Endothelial cell of umbilical vein (primary cell): ENCODE data around the gene ZNF516. TPM values are rescaled to one million over a fixed set of nuclear protein-coding genes. Genes with fewer than 3 reads are reported as not detected.

ENCODE experiments used
- BruUV-seq: library from RNA; stranded (reverse); fragments of 400-500 nt; replicated peaks from 2 replicates; lab custom pipeline; 2021; lab: Mats Ljungman, UMichigan
- CTCF ChIA-PET: fragments of 300-600, 350-600 bp; sonication (Branson Sonifier 250); formaldehyde crosslinking; loops from one replicate; lab custom pipeline; 2021; ENCODE audit warnings: antibody characterized with exemption, inconsistent platforms; lab: Charles Lee
- POLR2A ChIA-PET: fragments of 300-600, 350-600 bp; sonication (Branson Sonifier 250); formaldehyde crosslinking; loops from one replicate; lab custom pipeline; 2021; ENCODE audit warnings: antibody characterized with exemption, inconsistent platforms; lab: Charles Lee
- DNase-seq: peaks from one replicate; pipeline ENCODE4 v3.0.0-alpha.2; 2011; ENCODE audit warnings: low read depth, low spot score
- FAIRE-seq: peaks from 2 replicates; lab custom pipeline; 2011; peaks lifted over from hg19 to GRCh38; lab: Jason Lieb, UNC
- H2AFZ ChIP-seq: 2 replicates; pipeline ENCODE4 v1.6.0; 2012; ENCODE audit warnings: low read depth, low read length, control low read depth, inconsistent platforms
- H3K27ac ChIP-seq: 2 replicates; pipeline ENCODE4 v1.5.1; 2011; ENCODE audit warnings: low read depth, mild to moderate bottlenecking, control low read depth, low read length, moderate library complexity; ENCODE audit not compliant: insufficient read depth
- H3K27me3 ChIP-seq, 2 experiments: 2 replicates each; pipeline versions ENCODE4 v1.6.0 to v1.6.1; 2011; ENCODE audit warnings: low read length in 2 of 2, mixed read lengths in 1 of 2; ENCODE audit not compliant: control insufficient read depth in 2 of 2, insufficient read depth in 2 of 2
- H3K36me3 ChIP-seq, 2 experiments: 2 replicates in 1 of 2; 3 replicates in 1 of 2; pipeline ENCODE4 v1.5.1; 2011; ENCODE audit warnings: low read length in 2 of 2, mild to moderate bottlenecking in 1 of 2, moderate library complexity in 1 of 2; ENCODE audit not compliant: control insufficient read depth in 2 of 2, insufficient read depth in 2 of 2; ENCODE audit errors: extremely low read depth in 1 of 2
- H3K4me1 ChIP-seq: 3 replicates; pipeline ENCODE4 v1.5.1; 2011; ENCODE audit warnings: mild to moderate bottlenecking, low read length; ENCODE audit not compliant: control insufficient read depth, insufficient read depth; ENCODE audit errors: extremely low read depth
- H3K4me2 ChIP-seq: 2 replicates; pipeline ENCODE4 v1.6.1; 2011; ENCODE audit warnings: low read length, control low read depth, mixed read lengths; ENCODE audit not compliant: insufficient read depth
- H3K4me3 ChIP-seq, 3 experiments: fragments of 200-600 bp in 1 of 3; sonication (generic), shearing (Covaris generic) in 1 of 3; replicated peaks in 1 of 3; 2 replicates each; pipeline ENCODE4 v1.5.1; 2011 to 2016; ENCODE audit warnings: control low read depth in 3 of 3, low read length in 3 of 3, mild to moderate bottlenecking in 2 of 3, inconsistent platforms in 1 of 3, low read depth in 1 of 3, moderate library complexity in 1 of 3; ENCODE audit not compliant: insufficient read depth in 1 of 3
- H3K79me2 ChIP-seq: 2 replicates; pipeline ENCODE4 v1.6.0; 2012; ENCODE audit warnings: low read length, inconsistent platforms; ENCODE audit not compliant: control insufficient read depth, insufficient read depth
- H3K9ac ChIP-seq: replicated peaks from 2 replicates; pipeline ENCODE3; 2011; ENCODE audit warnings: low read length, control low read depth; ENCODE audit not compliant: insufficient read depth; ENCODE audit errors: extremely low read depth
- H3K9me1 ChIP-seq: replicated peaks from 3 replicates; pipeline ENCODE4 v1.6.0; 2011; ENCODE audit warnings: mild to moderate bottlenecking, low read length; ENCODE audit not compliant: control insufficient read depth, insufficient read depth; ENCODE audit errors: extremely low read depth
- H3K9me3 ChIP-seq: replicated peaks from 2 replicates; pipeline ENCODE4 v1.5.1; 2012; ENCODE audit warnings: low read length, inconsistent platforms; ENCODE audit not compliant: control insufficient read depth, insufficient read depth
- H4K20me1 ChIP-seq: replicated peaks from 2 replicates; pipeline ENCODE3; 2011; ENCODE audit warnings: mild to moderate bottlenecking, low read length; ENCODE audit not compliant: control insufficient read depth, insufficient read depth; ENCODE audit errors: extremely low read depth
- CTCF ChIP-seq, 2 donors: IDR thresholded peaks; 1 replicate in 1 of 2; 2 replicates in 1 of 2; pipeline ENCODE4 v1.5.1; 2011; ENCODE audit warnings: low read length in 2 of 2, mild to moderate bottlenecking in 2 of 2, moderate library complexity in 2 of 2, control low read depth in 1 of 2, inconsistent platforms in 1 of 2, low read depth in 1 of 2; ENCODE audit not compliant: insufficient read depth in 1 of 2; ENCODE audit errors: extremely low read depth in 1 of 2
- EZH2 ChIP-seq: IDR thresholded peaks from 2 replicates; pipeline ENCODE4 v1.6.1; 2012; ENCODE audit warnings: borderline replicate concordance, low read depth, mild to moderate bottlenecking, moderate library complexity, low read length, inconsistent platforms; ENCODE audit not compliant: severe bottlenecking
- FOS ChIP-seq: IDR thresholded peaks from 2 replicates; pipeline ENCODE4 v1.6.1; 2011; ENCODE audit warnings: mild to moderate bottlenecking, low read length, moderate library complexity, borderline replicate concordance; ENCODE audit not compliant: insufficient read depth
- GATA2 ChIP-seq: IDR thresholded peaks from 2 replicates; pipeline ENCODE4 v1.7.0; 2011; ENCODE audit warnings: low read depth, mild to moderate bottlenecking, moderate library complexity, mixed read lengths, low read length; ENCODE audit not compliant: insufficient read length, insufficient read depth
- JUN ChIP-seq: IDR thresholded peaks from 2 replicates; pipeline ENCODE4 v1.6.1; 2011; ENCODE audit warnings: borderline replicate concordance, low read depth; ENCODE audit not compliant: insufficient read length, insufficient read depth
- MAX ChIP-seq: IDR thresholded peaks from 2 replicates; pipeline ENCODE4 v1.6.1; 2011; ENCODE audit not compliant: insufficient read depth, insufficient read length
- MYC ChIP-seq: IDR thresholded peaks from one replicate; pipeline ENCODE4 v1.6.1; 2011; ENCODE audit warnings: mild to moderate bottlenecking, low read depth, low read length
- POLR2A ChIP-seq: IDR thresholded peaks from 2 replicates; pipeline ENCODE4 v1.6.1; 2012; ENCODE audit warnings: low read depth, mild to moderate bottlenecking, control low read depth, low read length
- POLR2AphosphoS5 ChIP-seq: IDR thresholded peaks from 2 replicates; pipeline ENCODE4 v1.6.1; 2012; ENCODE audit warnings: low read depth, mild to moderate bottlenecking, control low read depth, low read length, moderate library complexity; ENCODE audit not compliant: insufficient read depth
- dilution Hi-C: fragments of 300-500 bp; cut with MboI; formaldehyde crosslinking; loops from one replicate; pipeline ENCODE4 v1.15.0; 2019; ENCODE audit warnings: low sequenced_read_pairs; ENCODE audit not compliant: extremely low pct_ligation_motif_present
- intact Hi-C: fragments of 100-400 bp; cut with micrococcal nuclease; formaldehyde crosslinking; loops from one replicate; pipeline ENCODE4 v1.10.0; 2022
- polyA plus RNA-seq, 4 experiments: library from polyadenylated mRNA; depleted of rRNA in 3 of 4; stranded (reverse) in 3 of 4; unstranded in 1 of 4; fragments of >200 nt; gene quantifications; 2 replicates each; pipeline versions ENCODE4 v1.2.1 to v1.2.3, GENCODE V29; 2011 to 2012; ENCODE audit warnings: missing spikeins in 1 of 4
- total RNA-seq: library from RNA; stranded (reverse); gene quantifications from 2 replicates; pipeline ENCODE4 v1.2.3, GENCODE V29; 2021

Gene ZNF516
- total and polyA plus RNA-seq, 2 donors (not counting 3 experiments of a cell fraction or from before 2014, with no cell fraction given) = 3.6 to 19.1 TPM

GRCh38 chr18:76376668-76377358 is 118.2 kb downstream of the ZNF516 start:
- no peak overlapping the region for H3K27ac ChIP-seq
- ChIA-PET CTCF (no interaction called here), POLR2A (no interaction called here)
- intact Hi-C loops (no loop called here), dilution Hi-C loops (no loop called here)
- H3K36me3 ChIP-seq = no peaks in the 10 kb centered on the region
- H3K4me2 ChIP-seq = no peak overlapping the region
- DNase-seq (no peak), FAIRE-seq (no peak)
- no peak overlapping the region for H3K4me3 ChIP-seq
- no peaks in the 10 kb centered on the region for H3K79me2 ChIP-seq
- no peaks in the 10 kb centered on the region for H3K4me1 ChIP-seq
- no peaks in the 10 kb centered on the region for H3K9me3 ChIP-seq
- no peak for TF ChIP-seq FOS
- no peak for TF ChIP-seq JUN
- TF ChIP-seq POLR2AphosphoS5 = no peak
- TF ChIP-seq MAX = no peak
- TF ChIP-seq GATA2 = no peak
- TF ChIP-seq MYC = no peak
- no peak for TF ChIP-seq CTCF (IDR thresholded peaks at IDR 0.05; ENCODE audit: extremely low read depth in 1 of 2, insufficient read depth in 1 of 2, low read depth in 1 of 2, low read length in 2 of 2)
- no peak for TF ChIP-seq EZH2
- TF ChIP-seq POLR2A = no peak
- no peaks in the 10 kb centered on the region for H4K20me1 ChIP-seq
- no peak overlapping the region for H3K9ac ChIP-seq
- no TSS peak for BruUV-seq
- no peaks in the 10 kb centered on the region for H3K27me3 ChIP-seq
- H3K9me1 ChIP-seq = no peaks in the 10 kb centered on the region
- H2AFZ ChIP-seq = no peak overlapping the region
